ENCODE measurements around the gene DLEU7.

- TF ChIP-seq, protein P1, sequence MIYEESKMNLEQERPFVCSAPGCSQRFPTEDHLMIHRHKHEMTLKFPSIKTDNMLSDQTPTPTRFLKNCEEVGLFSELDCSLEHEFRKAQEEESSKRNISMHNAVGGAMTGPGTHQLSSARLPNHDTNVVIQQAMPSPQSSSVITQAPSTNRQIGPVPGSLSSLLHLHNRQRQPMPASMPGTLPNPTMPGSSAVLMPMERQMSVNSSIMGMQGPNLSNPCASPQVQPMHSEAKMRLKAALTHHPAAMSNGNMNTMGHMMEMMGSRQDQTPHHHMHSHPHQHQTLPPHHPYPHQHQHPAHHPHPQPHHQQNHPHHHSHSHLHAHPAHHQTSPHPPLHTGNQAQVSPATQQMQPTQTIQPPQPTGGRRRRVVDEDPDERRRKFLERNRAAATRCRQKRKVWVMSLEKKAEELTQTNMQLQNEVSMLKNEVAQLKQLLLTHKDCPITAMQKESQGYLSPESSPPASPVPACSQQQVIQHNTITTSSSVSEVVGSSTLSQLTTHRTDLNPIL (CRISPR knock-in tag; IDR thresholded peaks at IDR 0.05; ENCODE audit: low read depth) = no peak
- TF ChIP-seq ZFP30 (CRISPR knock-in tag; IDR thresholded peaks at IDR 0.05) (no peak), CSDC2 (CRISPR knock-in tag; IDR thresholded peaks at IDR 0.05) (no peak), TCF4 (CRISPR knock-in tag; IDR thresholded peaks at IDR 0.05; ENCODE audit: borderline replicate concordance) (no peak), ARNTL (CRISPR knock-in tag; IDR thresholded peaks at IDR 0.05; ENCODE audit: borderline replicate concordance, low read depth) (no peak), BACH2 (CRISPR knock-in tag; IDR thresholded peaks at IDR 0.05; ENCODE audit: borderline replicate concordance) (no peak), ZNF8 (CRISPR knock-in tag; IDR thresholded peaks at IDR 0.05) (no peak), ZFP3 (CRISPR knock-in tag; IDR thresholded peaks at IDR 0.05) (no peak), RARB (CRISPR knock-in tag; IDR thresholded peaks at IDR 0.05) (no peak), ZNF565 (CRISPR knock-in tag; conservative IDR thresholded peaks at IDR 0.05; ENCODE audit: low read depth) (no peak), PPARA (CRISPR knock-in tag; IDR thresholded peaks at IDR 0.05; ENCODE audit: borderline replicate concordance) (no peak), OSR1 (CRISPR knock-in tag; IDR thresholded peaks at IDR 0.05) (no peak)
- TF ChIP-seq, protein P2, sequence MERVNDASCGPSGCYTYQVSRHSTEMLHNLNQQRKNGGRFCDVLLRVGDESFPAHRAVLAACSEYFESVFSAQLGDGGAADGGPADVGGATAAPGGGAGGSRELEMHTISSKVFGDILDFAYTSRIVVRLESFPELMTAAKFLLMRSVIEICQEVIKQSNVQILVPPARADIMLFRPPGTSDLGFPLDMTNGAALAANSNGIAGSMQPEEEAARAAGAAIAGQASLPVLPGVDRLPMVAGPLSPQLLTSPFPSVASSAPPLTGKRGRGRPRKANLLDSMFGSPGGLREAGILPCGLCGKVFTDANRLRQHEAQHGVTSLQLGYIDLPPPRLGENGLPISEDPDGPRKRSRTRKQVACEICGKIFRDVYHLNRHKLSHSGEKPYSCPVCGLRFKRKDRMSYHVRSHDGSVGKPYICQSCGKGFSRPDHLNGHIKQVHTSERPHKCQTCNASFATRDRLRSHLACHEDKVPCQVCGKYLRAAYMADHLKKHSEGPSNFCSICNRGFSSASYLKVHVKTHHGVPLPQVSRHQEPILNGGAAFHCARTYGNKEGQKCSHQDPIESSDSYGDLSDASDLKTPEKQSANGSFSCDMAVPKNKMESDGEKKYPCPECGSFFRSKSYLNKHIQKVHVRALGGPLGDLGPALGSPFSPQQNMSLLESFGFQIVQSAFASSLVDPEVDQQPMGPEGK (CRISPR knock-in tag; IDR thresholded peaks at IDR 0.05; ENCODE audit: borderline replicate concordance) = no peak
Observed at GRCh38 chr13:50810468-50810867, 33.0 kb downstream of the DLEU7 start.

All from SK-N-SH treated with all-trans-retinoic acid at 6 μM for 48 hours (cell line).